HFF-Myc (cell line): ENCODE data around the gene CDYL2.

Source experiments
- DNase-seq: peaks from one replicate; pipeline ENCODE4 v3.0.0-alpha.2; 2011; ENCODE audit warnings: low read depth; ENCODE audit errors: extremely low read depth
- H3K4me3 ChIP-seq: replicated peaks from 2 replicates; pipeline ENCODE4 v1.5.1; 2011; ENCODE audit warnings: low read depth, mild to moderate bottlenecking, control low read depth, low read length
- TF ChIP-seq, protein P1 (sequence below): IDR thresholded peaks from 2 replicates; pipeline ENCODE4 v1.5.1; 2012; ENCODE audit warnings: mild to moderate bottlenecking, low read depth, low read length, control low read depth; ENCODE audit errors: missing control alignments

CDYL2 gene

DNA sequence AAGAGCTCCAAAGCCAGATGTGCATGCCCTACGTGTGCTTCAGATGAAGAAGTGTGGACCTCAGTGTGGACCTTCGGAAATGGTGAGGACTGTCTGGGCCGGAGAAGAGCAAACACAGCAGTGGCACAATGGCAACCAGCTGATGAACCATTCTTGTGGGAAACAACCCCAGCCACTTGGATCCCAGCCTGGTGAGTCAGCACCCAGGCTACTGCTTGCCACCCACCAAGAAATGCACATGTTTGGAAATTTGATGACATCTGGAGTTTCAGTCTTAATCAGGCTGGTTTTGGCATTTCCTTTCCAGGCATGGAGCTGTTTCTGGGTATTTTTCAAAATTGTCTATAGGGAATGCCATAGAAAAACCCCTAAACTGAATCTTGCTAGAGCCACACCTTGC is 220.9 kb downstream of the CDYL2 start:
- peak; percentile 16 for DNase-seq
- TF ChIP-seq, protein P1, sequence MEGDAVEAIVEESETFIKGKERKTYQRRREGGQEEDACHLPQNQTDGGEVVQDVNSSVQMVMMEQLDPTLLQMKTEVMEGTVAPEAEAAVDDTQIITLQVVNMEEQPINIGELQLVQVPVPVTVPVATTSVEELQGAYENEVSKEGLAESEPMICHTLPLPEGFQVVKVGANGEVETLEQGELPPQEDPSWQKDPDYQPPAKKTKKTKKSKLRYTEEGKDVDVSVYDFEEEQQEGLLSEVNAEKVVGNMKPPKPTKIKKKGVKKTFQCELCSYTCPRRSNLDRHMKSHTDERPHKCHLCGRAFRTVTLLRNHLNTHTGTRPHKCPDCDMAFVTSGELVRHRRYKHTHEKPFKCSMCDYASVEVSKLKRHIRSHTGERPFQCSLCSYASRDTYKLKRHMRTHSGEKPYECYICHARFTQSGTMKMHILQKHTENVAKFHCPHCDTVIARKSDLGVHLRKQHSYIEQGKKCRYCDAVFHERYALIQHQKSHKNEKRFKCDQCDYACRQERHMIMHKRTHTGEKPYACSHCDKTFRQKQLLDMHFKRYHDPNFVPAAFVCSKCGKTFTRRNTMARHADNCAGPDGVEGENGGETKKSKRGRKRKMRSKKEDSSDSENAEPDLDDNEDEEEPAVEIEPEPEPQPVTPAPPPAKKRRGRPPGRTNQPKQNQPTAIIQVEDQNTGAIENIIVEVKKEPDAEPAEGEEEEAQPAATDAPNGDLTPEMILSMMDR = no peak
- H3K4me3 ChIP-seq = no peak overlapping the region

DNA sequence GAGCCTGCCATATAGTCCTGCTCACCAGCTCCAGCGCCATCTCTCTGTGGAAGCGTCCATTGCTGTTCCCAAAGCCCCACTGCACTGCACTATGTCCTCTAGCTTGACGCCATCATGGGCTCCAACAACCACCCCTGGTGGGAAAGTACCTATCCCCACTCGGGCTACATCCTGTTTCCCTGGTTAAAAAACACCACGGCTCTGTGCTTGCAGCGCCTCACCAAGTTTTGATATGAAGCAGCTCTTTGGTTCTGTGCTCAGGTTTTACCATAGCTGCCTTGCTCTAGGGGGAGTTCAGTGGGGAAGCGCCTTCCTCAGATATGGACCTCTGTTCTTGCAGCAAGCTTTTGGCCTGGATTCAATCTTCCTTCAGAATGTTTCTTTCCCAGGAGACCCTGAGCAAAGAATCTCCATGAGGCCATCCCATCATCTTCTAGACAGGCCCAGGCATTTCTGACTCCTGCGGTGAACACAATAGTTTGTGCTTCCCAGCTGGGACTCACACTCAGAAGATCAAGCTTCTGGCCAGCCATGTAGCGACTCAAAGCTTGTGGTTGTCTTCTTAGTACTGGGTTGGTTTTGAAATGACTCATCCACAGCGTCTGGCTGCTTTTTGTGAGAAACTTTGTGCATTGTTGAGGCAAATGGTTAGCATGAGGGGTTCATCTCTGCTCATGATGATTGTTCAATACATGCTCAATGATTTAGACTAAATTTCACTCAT is 224.1 kb downstream of the CDYL2 start:
- no peak for DNase-seq
- TF ChIP-seq, protein P1 = no peak
- no peak overlapping the region for H3K4me3 ChIP-seq

DNA sequence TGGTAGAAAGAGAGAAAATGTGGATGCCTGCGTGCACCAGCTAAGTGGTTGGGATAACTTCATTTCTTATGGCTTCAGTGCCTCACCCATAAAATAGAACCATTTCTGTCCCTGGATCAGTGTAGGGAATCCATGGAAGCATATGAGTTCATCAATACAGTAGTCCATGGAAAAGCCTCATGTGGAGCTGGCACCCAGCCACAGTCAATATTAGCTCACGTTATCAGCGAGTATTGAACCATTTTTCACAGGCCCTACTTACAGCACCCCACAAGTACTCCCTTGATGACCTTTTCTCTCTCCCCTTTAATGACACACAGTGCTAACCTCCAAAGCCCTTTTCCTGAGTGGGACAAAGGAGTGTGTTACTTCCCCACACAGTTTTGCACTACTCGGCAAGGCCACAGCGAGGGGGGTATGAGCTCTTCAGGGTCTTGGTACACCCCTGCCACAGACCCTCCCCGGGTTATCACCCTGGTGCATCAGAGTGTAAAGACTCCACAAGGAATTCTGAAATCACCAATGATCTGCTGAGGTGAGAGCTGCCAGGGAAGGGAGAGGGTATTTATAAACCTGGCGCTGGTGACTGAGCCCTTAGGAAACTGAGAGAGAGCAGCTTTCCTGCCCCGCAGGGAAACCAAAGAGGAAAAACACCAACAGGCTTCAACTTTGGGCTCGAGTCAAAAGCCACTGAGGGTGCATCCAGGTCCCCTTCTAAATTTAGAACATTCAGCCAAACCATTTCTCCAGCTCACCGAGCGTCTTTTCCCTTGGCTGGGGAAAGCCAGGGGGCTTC is 226.7 kb downstream of the CDYL2 start:
- no peak overlapping the region for H3K4me3 ChIP-seq
- DNase-seq = no peak
- TF ChIP-seq, protein P1 = no peak

DNA sequence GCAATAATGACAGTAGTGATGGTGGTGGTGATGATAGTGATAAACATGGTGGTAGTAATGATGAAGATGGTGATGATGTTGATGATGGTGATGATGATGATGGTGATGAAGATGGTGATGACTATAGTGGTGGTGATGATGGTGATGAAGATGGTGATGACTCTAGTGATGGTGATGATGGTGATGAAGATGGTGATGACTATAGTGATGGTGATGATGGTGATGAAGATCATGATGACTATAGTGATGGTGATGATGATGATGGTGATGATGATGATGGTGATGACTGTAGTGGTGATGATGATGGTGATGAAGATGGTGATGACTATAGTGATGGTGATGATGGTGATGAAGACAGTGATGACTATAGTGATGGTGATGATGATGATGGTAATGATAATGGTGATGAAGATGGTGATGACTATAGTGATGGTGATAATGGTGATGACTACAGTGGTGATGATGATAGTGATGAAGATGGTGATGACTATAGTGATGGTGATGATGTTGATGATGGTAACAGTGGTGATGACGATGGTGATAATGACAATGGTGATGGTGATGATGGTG is 228.0 kb downstream of the CDYL2 start:
- DNase-seq = no peak
- no peak overlapping the region for H3K4me3 ChIP-seq
- TF ChIP-seq, protein P1 = no peak

DNA sequence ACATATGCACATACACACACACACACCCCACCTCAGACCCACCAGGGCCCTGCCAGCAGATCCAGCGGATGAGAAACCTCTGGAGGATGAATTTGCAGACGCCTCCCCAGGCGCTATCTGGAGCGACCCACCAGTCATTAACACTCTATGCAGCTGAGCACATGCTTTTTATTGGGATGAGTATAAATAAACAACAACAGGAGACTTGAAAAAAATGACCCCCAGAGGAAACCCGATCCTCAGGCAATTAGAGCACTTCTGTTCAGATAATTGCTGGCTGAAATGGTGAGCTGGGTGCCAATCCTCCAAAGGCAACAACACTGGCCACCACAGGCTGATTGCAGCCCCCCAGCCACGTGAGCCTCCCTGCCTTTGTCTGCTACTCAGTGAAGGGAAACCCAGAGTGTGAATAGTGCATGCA is 230.7 kb downstream of the CDYL2 start:
- DNase-seq = no peak
- no peak overlapping the region for H3K4me3 ChIP-seq
- TF ChIP-seq, protein P1 = no peak

DNA sequence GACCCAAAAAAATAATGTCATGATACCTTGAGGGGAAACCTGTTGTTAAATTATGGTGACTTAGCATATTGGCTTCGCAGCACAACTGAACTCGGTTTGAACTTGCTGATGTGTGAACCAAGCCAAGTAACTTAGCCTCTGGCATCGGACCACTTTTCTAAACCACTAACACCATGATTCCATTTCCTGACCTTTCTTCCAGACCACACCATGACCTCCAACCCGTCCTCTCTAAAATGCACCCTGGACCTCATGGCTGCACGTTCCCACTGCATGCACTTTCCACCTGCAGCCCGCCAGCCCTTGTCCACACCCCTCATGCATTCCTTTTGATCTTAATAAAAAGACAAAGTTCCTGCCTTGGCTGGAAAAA is 234.3 kb downstream of the CDYL2 start:
- TF ChIP-seq, protein P1 = no peak
- no peak for DNase-seq

More for the DNA sequence above, 234.3 kb downstream of the CDYL2 start:
- no peak overlapping the region for H3K4me3 ChIP-seq
